GM04504 (cell line): Measurements from ENCODE around the gene AGPAT4.
A peak's percentile ranks its signal among the peaks of the same experiment; 100 is the strongest.

Source experiments
- DNase-seq: peaks from one replicate; pipeline ENCODE4 v3.0.0-alpha.2; 2012; ENCODE audit warnings: low read depth

The AGPAT4 gene

DNA sequence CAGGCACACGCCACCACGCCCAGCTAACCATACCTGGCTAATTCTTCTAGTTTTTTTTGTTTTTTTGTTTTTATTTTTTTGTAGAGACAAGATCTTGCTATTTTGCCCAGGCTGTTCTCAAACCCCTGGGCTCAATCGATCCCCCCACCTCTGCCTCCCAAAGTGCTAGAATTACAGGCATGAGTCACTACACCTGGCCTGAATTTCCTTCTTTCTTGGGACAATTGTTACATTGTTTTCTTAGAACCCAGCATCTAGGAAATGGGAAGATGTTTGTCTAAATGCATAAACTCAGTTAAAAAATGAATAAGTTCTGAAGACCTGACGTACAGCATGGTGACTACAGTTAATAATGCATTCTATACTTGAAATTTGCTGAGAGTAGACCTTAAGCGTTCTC lies 10.8 kb upstream of the AGPAT4 start:
- no peak for DNase-seq

- DNase-seq = no peak
These were observed 7.2 kb upstream of the AGPAT4 start for GRCh38 chr6:161281092-161281491.

DNA sequence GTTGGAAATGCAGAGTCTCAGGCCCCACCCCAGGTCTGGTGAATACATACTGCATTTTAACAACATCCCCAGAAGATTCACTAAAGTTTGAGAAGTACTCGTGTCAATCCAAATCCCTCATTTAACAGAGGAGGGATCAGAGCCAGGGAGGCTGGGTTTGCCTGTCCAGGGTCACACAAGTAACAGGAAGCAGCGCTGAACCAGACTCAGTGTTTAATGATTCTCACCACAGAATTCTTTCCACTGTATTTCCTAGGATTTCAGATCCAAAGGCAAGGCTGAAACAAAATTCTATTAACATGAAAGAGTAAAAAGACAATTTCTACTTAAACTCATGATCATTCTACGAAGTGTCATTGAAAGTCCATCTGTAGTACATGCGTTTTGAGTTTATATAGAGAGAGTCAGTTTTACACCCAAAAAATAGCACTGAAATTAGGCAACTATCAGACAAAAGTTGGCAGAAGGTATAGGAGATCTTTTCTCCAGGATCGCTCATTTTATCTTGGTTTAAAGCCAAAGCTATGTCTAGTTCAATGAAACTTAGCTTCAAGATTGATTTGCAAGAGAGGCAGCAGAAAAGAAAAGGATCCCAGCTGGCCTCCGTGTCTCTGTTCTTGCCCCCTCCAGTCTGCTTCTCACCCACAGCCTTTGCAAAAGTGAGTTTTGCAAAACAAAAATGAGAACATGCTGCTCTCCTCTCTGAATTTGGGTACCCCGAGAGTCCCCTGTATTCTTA lies 6.0 kb upstream of the AGPAT4 start:
- DNase-seq = no peak

- DNase-seq = no peak
These were observed 2.8 kb upstream of the AGPAT4 start for GRCh38 chr6:161276605-161277155.

GRCh38 chr6:161274898-161275297 lies 1.0 kb upstream of the AGPAT4 start:
- no peak for DNase-seq

- no peak for DNase-seq
These were observed 612 bp upstream of the AGPAT4 start for GRCh38 chr6:161274488-161274858.

DNA sequence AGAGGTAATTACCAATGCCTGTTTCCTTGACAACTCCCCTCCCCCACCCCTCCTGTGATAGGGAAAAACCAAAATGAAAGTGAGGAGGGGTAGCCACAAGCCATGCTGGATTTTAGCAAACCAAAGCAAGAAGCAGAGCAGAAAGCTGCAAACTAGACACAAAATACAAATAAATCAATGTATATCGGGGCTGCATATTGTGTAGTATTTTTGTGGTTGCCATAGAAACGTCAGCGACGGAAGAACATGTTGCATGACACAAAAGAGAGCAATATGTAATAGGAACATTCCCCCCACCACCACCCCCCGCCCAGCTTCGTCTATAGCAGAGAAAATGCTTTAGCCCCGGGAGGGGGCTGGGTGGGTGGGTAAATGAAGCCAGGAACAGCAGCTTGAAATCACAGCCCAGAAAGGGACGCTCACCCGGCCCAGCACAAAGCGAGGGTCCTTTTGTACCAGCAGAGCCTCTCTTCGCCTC lies 548 bp downstream of the AGPAT4 start:
- DNase-seq = peak; percentile 22

DNA sequence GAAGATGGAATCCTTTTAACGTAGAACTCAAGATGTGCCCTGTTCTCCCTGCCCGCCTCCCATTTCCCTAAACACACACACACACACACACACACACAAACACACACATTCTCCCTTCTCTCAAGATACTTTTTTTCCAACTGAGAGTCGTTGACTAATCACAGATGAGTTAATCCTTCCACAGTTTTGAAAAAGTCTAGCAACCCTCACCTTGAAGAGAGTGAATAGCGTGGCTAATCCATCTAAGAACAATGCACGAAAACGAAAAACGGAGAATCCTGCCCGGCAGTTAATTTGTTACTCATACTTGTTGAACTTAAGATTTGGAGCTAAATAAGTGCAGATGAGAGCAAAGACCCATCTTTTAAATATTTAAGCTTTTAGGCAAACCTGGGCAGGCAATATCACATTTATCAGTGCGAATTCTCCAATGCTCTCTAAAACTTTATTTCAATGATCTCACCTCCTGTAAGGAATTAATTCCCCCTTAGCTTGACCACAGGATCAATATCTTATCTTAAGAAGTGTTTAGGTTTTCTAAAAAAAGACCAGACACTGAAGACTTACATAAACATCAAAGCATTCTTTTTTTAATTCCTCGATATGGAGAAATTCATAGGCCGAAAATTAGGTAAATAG lies 1.1 kb downstream of the AGPAT4 start:
- peak; percentile 15 for DNase-seq

DNA sequence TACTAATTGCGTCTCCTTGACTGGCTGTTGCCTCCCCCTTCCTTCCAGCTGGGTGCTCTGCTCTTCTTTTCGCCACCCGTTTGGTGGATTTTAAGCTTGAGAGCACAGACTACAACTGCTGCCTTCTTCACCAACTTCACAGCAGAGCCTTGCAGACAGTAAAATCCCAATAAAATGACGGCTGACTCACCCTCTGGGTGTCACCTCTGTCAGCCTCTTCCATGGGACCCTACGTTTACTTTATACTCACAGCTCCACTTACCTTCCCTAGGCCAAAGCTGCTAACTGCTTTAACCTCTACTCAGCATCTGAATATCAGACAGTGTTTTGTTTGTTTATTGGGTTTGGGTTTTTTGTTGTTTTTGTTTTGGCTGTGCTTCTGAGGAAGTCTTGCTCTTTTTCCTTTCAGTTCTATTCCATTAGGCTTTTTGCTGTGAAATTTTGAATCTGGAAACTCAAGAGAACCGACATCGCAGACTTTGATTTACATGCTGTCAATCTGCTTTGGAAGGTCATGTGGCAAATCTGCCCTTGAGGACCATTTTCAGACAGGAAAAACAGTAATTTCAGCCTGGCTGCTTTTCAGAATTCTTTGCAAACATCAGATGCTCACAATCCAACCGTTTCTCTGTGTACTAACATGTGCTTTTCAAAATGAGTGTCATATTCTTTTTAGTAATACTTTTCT lies 2.4 kb downstream of the AGPAT4 start:
- DNase-seq = no peak

DNA sequence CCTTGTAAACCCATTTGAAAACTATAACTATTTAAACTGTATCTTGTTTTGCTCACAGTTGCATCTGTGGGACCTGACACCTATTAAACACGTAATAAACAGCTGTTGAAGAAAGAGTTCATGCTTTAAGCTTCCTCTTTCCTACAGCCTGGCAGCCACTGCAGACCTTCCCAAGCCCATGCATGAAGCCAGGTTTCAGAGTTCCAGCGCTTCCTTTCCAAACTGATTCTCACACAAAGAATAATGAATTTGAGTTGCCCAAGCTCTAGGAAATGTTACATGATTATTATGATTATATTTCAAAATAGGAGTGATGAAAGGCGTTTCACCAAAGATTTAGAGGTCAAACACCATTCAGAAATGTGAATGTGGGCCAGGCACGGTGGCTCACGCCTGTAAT lies 3.7 kb downstream of the AGPAT4 start:
- DNase-seq = no peak

GRCh38 chr6:161269310-161269709 lies 4.6 kb downstream of the AGPAT4 start:
- DNase-seq = no peak

DNA sequence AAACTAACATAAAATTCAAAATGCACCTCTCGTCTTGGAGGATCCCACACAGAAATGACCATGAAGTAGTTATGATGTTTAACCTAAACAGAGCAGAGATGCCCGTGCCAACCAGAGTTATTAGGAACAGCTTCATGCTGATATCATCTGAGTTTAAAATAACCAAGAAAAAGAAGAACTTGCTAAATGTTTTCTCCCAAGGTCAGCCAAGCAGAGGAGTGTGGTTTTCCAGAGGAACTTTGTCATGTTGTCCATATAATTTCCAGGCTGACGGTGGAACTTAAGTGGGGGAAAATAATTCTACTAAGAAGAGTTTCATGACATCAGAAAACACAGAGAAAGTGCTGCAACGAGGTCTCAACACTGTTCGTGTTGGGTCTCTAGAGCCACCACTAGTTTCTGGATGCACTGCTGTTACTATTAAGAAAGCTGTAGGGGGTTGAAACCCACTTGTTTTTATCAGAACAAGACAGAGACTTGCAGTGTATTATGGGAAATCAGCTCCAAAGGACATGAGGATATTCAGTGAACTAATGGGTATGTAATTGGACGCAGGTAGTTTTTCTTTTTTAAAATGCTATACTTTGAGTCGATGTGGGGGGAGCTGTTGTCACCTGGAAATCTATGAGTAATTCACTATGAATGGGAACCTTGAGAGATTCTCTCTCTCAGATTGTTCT lies 5.2 kb downstream of the AGPAT4 start:
- no peak for DNase-seq

DNA sequence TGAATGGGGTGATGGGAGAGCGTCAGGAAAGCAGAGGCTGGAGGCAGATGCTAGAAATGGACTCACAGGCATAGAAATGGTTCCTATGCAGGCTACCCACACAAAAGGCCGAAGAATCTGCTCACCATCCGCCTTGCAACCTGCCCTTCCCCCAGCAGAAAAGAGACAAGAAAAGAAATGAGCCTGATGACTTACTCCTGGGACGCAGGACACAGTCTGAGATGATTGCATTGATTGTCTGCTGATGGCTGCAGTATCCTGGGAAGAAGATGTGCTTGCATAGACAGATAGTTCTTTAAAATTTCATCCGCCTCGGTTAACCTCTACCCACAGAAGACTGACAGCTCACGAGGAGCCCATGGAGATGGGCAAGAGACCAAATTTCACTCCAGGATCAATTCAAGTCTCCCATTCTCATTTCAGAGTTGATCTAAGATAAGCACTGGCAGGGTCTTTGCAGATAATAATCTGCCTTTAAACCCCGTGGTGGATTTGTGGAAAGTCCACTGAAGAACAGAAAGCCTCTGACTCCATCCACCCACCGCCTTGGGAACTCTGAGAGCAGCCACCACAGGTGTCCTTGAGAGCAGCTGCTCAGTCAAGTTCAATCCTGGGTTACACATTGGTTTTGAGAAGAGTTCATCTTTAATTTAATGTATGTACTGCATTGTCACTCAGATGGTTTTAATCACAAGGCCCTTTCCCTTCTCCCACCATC lies 7.2 kb downstream of the AGPAT4 start:
- no peak for DNase-seq

- no peak for DNase-seq
These were observed 7.9 kb downstream of the AGPAT4 start for GRCh38 chr6:161265975-161266374.

GRCh38 chr6:161265554-161265953 lies 8.3 kb downstream of the AGPAT4 start:
- DNase-seq = no peak

GRCh38 chr6:161264181-161264580 lies 9.7 kb downstream of the AGPAT4 start:
- DNase-seq = no peak

- no peak for DNase-seq
These were observed 12.0 kb downstream of the AGPAT4 start for GRCh38 chr6:161261816-161262215.

GRCh38 chr6:161261325-161261724 lies 12.5 kb downstream of the AGPAT4 start:
- DNase-seq = no peak

- no peak for DNase-seq
These were observed 14.6 kb downstream of the AGPAT4 start for GRCh38 chr6:161259302-161259701.

GRCh38 chr6:161257793-161258457 lies 15.9 kb downstream of the AGPAT4 start:
- peak; percentile 85 for DNase-seq

- no peak for DNase-seq
These were observed 17.5 kb downstream of the AGPAT4 start for GRCh38 chr6:161256407-161256806.
